ENCODE results near the gene ZNF786.
"Not testable (repeated sequence)": the region's sequence is repeated elsewhere in the genome, so short reads cannot be mapped to it uniquely, and the experiment has no call there.

The ZNF786 gene

DNA sequence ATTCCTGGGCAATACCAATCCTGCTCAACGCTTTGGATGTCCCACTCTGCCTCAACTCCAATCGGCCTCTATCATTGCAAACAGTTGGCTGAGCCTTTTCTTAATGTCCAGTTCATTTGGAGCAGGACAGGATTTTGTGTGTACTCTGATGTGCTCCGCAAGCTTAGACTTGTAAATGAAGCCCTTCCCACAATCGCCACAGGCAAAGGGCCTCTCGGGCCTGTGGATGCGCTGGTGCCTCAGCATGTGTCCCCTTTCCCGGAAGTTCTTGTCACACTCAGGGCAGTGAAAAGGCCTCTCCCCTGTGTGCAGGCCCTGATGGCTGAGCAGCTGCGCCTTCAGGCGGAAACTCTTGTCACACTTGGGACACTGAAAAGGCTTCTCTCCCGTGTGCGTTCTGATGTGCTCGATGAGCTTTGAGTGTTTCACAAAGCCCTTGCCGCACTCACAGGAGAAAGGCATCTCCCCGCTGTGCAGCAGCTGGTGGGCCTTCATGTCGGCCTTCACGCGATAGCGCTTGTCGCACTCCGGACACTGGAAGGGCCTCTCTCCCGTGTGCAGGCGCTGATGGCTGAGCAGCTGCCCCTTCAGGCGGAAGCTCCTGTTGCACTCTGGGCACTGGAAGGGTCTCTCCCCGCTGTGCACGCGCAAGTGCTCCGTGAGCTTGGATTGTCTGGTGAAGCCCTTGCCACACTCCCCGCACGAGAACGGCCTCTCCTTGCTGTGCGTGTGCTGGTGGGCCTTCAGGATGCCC lies 20.0 kb downstream of the ZNF786 start:
- Histone ChIP-seq H2BK12ac (ENCODE audit: low read length in 2 of 2) (no peak overlapping the region), H3K18ac (ENCODE audit: low read depth in 1 of 2, low read length in 2 of 2) (no peak overlapping the region), H4K91ac (ENCODE audit: low read length) (no peak overlapping the region), H3K27me3 (ENCODE audit: control insufficient read depth in 1 of 2, insufficient read depth in 1 of 2, low read length in 2 of 2) (no peaks in the 10 kb centered on the region), H3K36me3 (ENCODE audit: control insufficient read depth in 1 of 2, insufficient read depth in 2 of 2, low read depth in 1 of 2, low read length in 2 of 2) (peaks cover 36 to 45% of the 10 kb centered on the region in 2 experiments), H3K14ac (ENCODE audit: low read length in 2 of 2) (no peak overlapping the region), H2AK5ac (ENCODE audit: low read length, severe bottlenecking) (no peak overlapping the region), H3K4me2 (ENCODE audit: low read length, poor library complexity, severe bottlenecking) (no peak overlapping the region), H2BK15ac (ENCODE audit: low read depth, poor library complexity, severe bottlenecking) (no peak overlapping the region), H2BK120ac (ENCODE audit: low read depth, low read length) (no peak overlapping the region), H3K79me1 (replicated peaks; ENCODE audit: low read length, poor library complexity, severe bottlenecking) (peaks cover 27% of the 10 kb centered on the region), H2AFZ (ENCODE audit: low read depth, low read length) (no peak overlapping the region), H4K8ac (ENCODE audit: low read length) (no peak overlapping the region), H3K9ac (ENCODE audit: low read length) (no peak overlapping the region), H2BK5ac (ENCODE audit: low read depth, low read length, poor library complexity, severe bottlenecking) (no peak overlapping the region), H3K27ac (ENCODE audit: low read length, poor library complexity, severe bottlenecking) (no peak overlapping the region), H3K4me3 (ENCODE audit: insufficient read depth in 1 of 2, low read depth in 1 of 2, low read length in 2 of 2) (no peak overlapping the region), H3K4me1 (ENCODE audit: control insufficient read depth, insufficient read depth, low read depth, low read length) (no peaks in the 10 kb centered on the region), H3K4ac (ENCODE audit: low read depth in 1 of 2, low read length in 2 of 2) (no peak overlapping the region), H3K23ac (ENCODE audit: low read length in 2 of 2) (no peak overlapping the region), H3K9me3 (ENCODE audit: control insufficient read depth, low read length) (no peaks in the 10 kb centered on the region)
- 96% methylated on average over 31 of the region's 31 CpGs for WGBS
- no peak for DNase-seq

GRCh38 chr7:149067869-149068268 lies 22.6 kb downstream of the ZNF786 start:
- WGBS, result 90% methylated on average over 2 of the region's 4 CpGs
- H2BK15ac ChIP-seq (ENCODE audit: low read depth, poor library complexity, severe bottlenecking), result no peak overlapping the region
- no peak overlapping the region for H3K18ac ChIP-seq (ENCODE audit: low read depth in 1 of 2, low read length in 2 of 2)
- no peak overlapping the region for H4K91ac ChIP-seq (ENCODE audit: low read length)
- H3K4me2 ChIP-seq (ENCODE audit: low read length, poor library complexity, severe bottlenecking), result no peak overlapping the region
- no peak overlapping the region for H2BK12ac ChIP-seq (ENCODE audit: low read length in 2 of 2)
- no peaks in the 10 kb centered on the region for H3K9me3 ChIP-seq (ENCODE audit: control insufficient read depth, low read length)
- peaks cover 21% of the 10 kb centered on the region for H3K79me1 ChIP-seq (replicated peaks; ENCODE audit: low read length, poor library complexity, severe bottlenecking)
- H2AFZ ChIP-seq (ENCODE audit: low read depth, low read length), result no peak overlapping the region
- no peak overlapping the region for H4K8ac ChIP-seq (ENCODE audit: low read length)
- no peak overlapping the region for H3K9ac ChIP-seq (ENCODE audit: low read length)
- no peak for DNase-seq
- H3K36me3 ChIP-seq (ENCODE audit: control insufficient read depth in 1 of 2, insufficient read depth in 2 of 2, low read depth in 1 of 2, low read length in 2 of 2), result peaks cover 34 to 40% of the 10 kb centered on the region in 2 experiments
- H3K27ac ChIP-seq (ENCODE audit: low read length, poor library complexity, severe bottlenecking), result no peak overlapping the region
- H3K4me3 ChIP-seq (ENCODE audit: insufficient read depth in 1 of 2, low read depth in 1 of 2, low read length in 2 of 2), result no peak overlapping the region
- no peak overlapping the region for H3K4ac ChIP-seq (ENCODE audit: low read depth in 1 of 2, low read length in 2 of 2)
- H3K4me1 ChIP-seq (ENCODE audit: control insufficient read depth, insufficient read depth, low read depth, low read length), result peaks cover 2% of the 10 kb centered on the region
- H3K27me3 ChIP-seq (ENCODE audit: control insufficient read depth in 1 of 2, insufficient read depth in 1 of 2, low read length in 2 of 2), result no peaks in the 10 kb centered on the region
- H3K14ac ChIP-seq (ENCODE audit: low read length in 2 of 2), result no peak overlapping the region
- H2BK5ac ChIP-seq (ENCODE audit: low read depth, low read length, poor library complexity, severe bottlenecking), result no peak overlapping the region
- H3K23ac ChIP-seq (ENCODE audit: low read length in 2 of 2), result no peak overlapping the region
- H2AK5ac ChIP-seq (ENCODE audit: low read length, severe bottlenecking), result no peak overlapping the region
- H2BK120ac ChIP-seq (ENCODE audit: low read depth, low read length), result no peak overlapping the region

- no peak overlapping the region for H3K18ac ChIP-seq (ENCODE audit: low read depth in 1 of 2, low read length in 2 of 2)
- H3K4me1 ChIP-seq (ENCODE audit: control insufficient read depth, insufficient read depth, low read depth, low read length), result peaks cover 2% of the 10 kb centered on the region
- no peak for DNase-seq
- no peak overlapping the region for H4K91ac ChIP-seq (ENCODE audit: low read length)
- no peak overlapping the region for H2BK120ac ChIP-seq (ENCODE audit: low read depth, low read length)
- H3K27me3 ChIP-seq (ENCODE audit: control insufficient read depth in 1 of 2, insufficient read depth in 1 of 2, low read length in 2 of 2), result no peaks in the 10 kb centered on the region
- H4K8ac ChIP-seq (ENCODE audit: low read length), result no peak overlapping the region
- no peak overlapping the region for H2BK12ac ChIP-seq (ENCODE audit: low read length in 2 of 2)
- no peak overlapping the region for H2AK5ac ChIP-seq (ENCODE audit: low read length, severe bottlenecking)
- H3K23ac ChIP-seq (ENCODE audit: low read length in 2 of 2), result no peak overlapping the region
- no peak overlapping the region for H3K27ac ChIP-seq (ENCODE audit: low read length, poor library complexity, severe bottlenecking)
- no peaks in the 10 kb centered on the region for H3K9me3 ChIP-seq (ENCODE audit: control insufficient read depth, low read length)
- H3K4me2 ChIP-seq (ENCODE audit: low read length, poor library complexity, severe bottlenecking), result no peak overlapping the region
- H3K36me3 ChIP-seq (ENCODE audit: control insufficient read depth in 1 of 2, insufficient read depth in 2 of 2, low read depth in 1 of 2, low read length in 2 of 2), result peaks cover 3 to 6% of the 10 kb centered on the region in 2 experiments
- H2BK5ac ChIP-seq (ENCODE audit: low read depth, low read length, poor library complexity, severe bottlenecking), result no peak overlapping the region
- H3K14ac ChIP-seq (ENCODE audit: low read length in 2 of 2), result no peak overlapping the region
- no peak overlapping the region for H3K9ac ChIP-seq (ENCODE audit: low read length)
- H2BK15ac ChIP-seq (ENCODE audit: low read depth, poor library complexity, severe bottlenecking), result no peak overlapping the region
- no peak overlapping the region for H2AFZ ChIP-seq (ENCODE audit: low read depth, low read length)
- H3K79me1 ChIP-seq (replicated peaks; ENCODE audit: low read length, poor library complexity, severe bottlenecking), result no peaks in the 10 kb centered on the region
- H3K4me3 ChIP-seq (ENCODE audit: insufficient read depth in 1 of 2, low read depth in 1 of 2, low read length in 2 of 2), result no peak overlapping the region
- H3K4ac ChIP-seq (ENCODE audit: low read depth in 1 of 2, low read length in 2 of 2), result no peak overlapping the region
Observed at GRCh38 chr7:149063476-149063875, 27.0 kb downstream of the ZNF786 start.

DNA sequence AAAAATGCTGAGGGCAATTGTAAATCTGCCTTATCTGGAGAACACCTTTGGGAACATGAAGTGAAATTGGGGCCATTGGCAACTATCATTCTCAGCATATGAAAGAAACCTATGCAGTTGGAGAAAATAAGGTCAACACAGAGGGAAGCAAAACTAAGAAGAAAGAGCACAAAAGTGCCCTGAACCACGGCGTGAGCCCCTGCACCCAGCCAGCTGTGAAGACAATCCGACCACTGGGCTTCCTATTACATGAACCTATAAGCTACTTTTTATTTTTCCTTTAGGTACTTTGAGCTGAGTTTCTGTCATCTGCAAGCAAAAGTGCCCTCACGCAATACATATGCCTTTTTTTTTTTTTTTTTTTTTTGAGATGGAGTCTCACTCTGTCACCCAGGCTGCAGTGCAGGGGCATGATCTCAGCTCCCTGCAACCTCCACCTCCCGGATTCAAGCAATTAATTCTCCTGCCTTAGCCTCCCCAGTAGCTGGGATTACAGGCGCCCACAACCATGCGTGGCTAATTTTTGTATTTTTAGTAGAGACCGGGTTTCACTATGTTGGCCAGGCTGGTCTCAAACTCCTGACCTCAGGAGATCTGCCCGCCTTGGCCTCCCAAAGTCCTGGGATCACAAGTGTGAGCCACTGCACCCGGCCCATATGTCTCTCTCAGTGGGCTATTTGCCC lies 28.2 kb downstream of the ZNF786 start:
- not testable (repeated sequence) for H2AFZ ChIP-seq (ENCODE audit: low read depth, low read length); H3K18ac ChIP-seq (ENCODE audit: low read depth in 1 of 2, low read length in 2 of 2); H3K79me1 ChIP-seq (replicated peaks; ENCODE audit: low read length, poor library complexity, severe bottlenecking); H2BK12ac ChIP-seq (ENCODE audit: low read length in 2 of 2); H3K9ac ChIP-seq (ENCODE audit: low read length); H2AK5ac ChIP-seq (ENCODE audit: low read length, severe bottlenecking); H3K4me3 ChIP-seq (ENCODE audit: insufficient read depth in 1 of 2, low read depth in 1 of 2, low read length in 2 of 2); H3K9me3 ChIP-seq (ENCODE audit: control insufficient read depth, low read length); H3K14ac ChIP-seq (ENCODE audit: low read length in 2 of 2); H3K27ac ChIP-seq (ENCODE audit: low read length, poor library complexity, severe bottlenecking); DNase-seq; H3K4me1 ChIP-seq (ENCODE audit: control insufficient read depth, insufficient read depth, low read depth, low read length); H3K27me3 ChIP-seq (ENCODE audit: control insufficient read depth in 1 of 2, insufficient read depth in 1 of 2, low read length in 2 of 2); H4K91ac ChIP-seq (ENCODE audit: low read length); H4K8ac ChIP-seq (ENCODE audit: low read length); H3K23ac ChIP-seq (ENCODE audit: low read length in 2 of 2); H2BK15ac ChIP-seq (ENCODE audit: low read depth, poor library complexity, severe bottlenecking); H2BK120ac ChIP-seq (ENCODE audit: low read depth, low read length); H3K4me2 ChIP-seq (ENCODE audit: low read length, poor library complexity, severe bottlenecking); H3K36me3 ChIP-seq (ENCODE audit: control insufficient read depth in 1 of 2, insufficient read depth in 2 of 2, low read depth in 1 of 2, low read length in 2 of 2); H3K4ac ChIP-seq (ENCODE audit: low read depth in 1 of 2, low read length in 2 of 2); H2BK5ac ChIP-seq (ENCODE audit: low read depth, low read length, poor library complexity, severe bottlenecking)
- 92% methylated on average over 9 of the region's 10 CpGs for WGBS
